Mesendoderm (in vitro differentiated cells): ENCODE results near the gene ADARB2.
"Not testable (repeated sequence)": the region's sequence is repeated elsewhere in the genome, so short reads cannot be mapped to it uniquely, and the experiment has no call there.

Experiments
- DNase-seq: peaks from one replicate; pipeline ENCODE4 v3.0.0; 2013
- H2AK5ac ChIP-seq: 2 replicates; pipeline ENCODE4 v1.6.1; 2013; ENCODE audit warnings: low read length, inconsistent platforms
- H2BK120ac ChIP-seq: 2 replicates; pipeline ENCODE4 v1.6.1; 2013; ENCODE audit warnings: low read depth, mild to moderate bottlenecking, low read length, moderate library complexity, mixed read lengths
- H2BK15ac ChIP-seq: replicated peaks from 2 replicates; pipeline ENCODE4 v1.6.1; 2013; ENCODE audit warnings: low read depth, mild to moderate bottlenecking, moderate library complexity
- H2BK5ac ChIP-seq: 2 replicates; pipeline ENCODE4 v1.6.1; 2013; ENCODE audit warnings: low read length, inconsistent platforms
- H3K18ac ChIP-seq: 2 replicates; pipeline ENCODE4 v1.6.1; 2013; ENCODE audit warnings: mild to moderate bottlenecking, low read length, mixed read lengths
- H3K23ac ChIP-seq: one replicate; pipeline ENCODE4 v1.6.1; 2013; ENCODE audit warnings: low read length
- H3K27ac ChIP-seq: 2 replicates; pipeline ENCODE4 v1.5.1; 2013; ENCODE audit warnings: low read depth, mild to moderate bottlenecking, inconsistent platforms, low read length, moderate library complexity
- H3K27me3 ChIP-seq: 2 replicates; pipeline ENCODE4 v1.6.1; 2013; ENCODE audit warnings: low read length, control low read depth, mild to moderate bottlenecking, inconsistent platforms; ENCODE audit not compliant: insufficient read depth, poor library complexity
- H3K36me3 ChIP-seq: 2 replicates; pipeline ENCODE4 v1.6.1; 2013; ENCODE audit warnings: low read length, inconsistent platforms; ENCODE audit not compliant: control insufficient read depth, insufficient read depth
- H3K4ac ChIP-seq: one replicate; pipeline ENCODE4 v1.6.1; 2013; ENCODE audit warnings: low read depth, mild to moderate bottlenecking, low read length, moderate library complexity
- H3K4me1 ChIP-seq: 2 replicates; pipeline ENCODE4 v1.6.1; 2013; ENCODE audit warnings: low read depth, low read length, inconsistent platforms; ENCODE audit not compliant: control insufficient read depth
- H3K4me2 ChIP-seq: 2 replicates; pipeline ENCODE4 v1.6.1; 2013; ENCODE audit warnings: low read length
- H3K4me3 ChIP-seq: 2 replicates; pipeline ENCODE4 v1.5.1; 2013; ENCODE audit warnings: mild to moderate bottlenecking, low read length
- H3K56ac ChIP-seq: one replicate; pipeline ENCODE4 v1.6.1; 2013; ENCODE audit warnings: low read length
- H3K79me1 ChIP-seq: 2 replicates; pipeline ENCODE4 v1.6.1; 2013; ENCODE audit warnings: low read length, inconsistent platforms
- H3K79me2 ChIP-seq: 2 replicates; pipeline ENCODE4 v1.6.1; 2013; ENCODE audit warnings: mild to moderate bottlenecking, low read length; ENCODE audit not compliant: control insufficient read depth, insufficient read depth
- H3K9ac ChIP-seq: 2 replicates; pipeline ENCODE4 v1.6.1; 2013; ENCODE audit warnings: low read length, inconsistent platforms
- H4K5ac ChIP-seq: one replicate; pipeline ENCODE4 v1.6.1; 2013; ENCODE audit warnings: low read length
- H4K8ac ChIP-seq: one replicate; pipeline ENCODE4 v1.6.1; 2013; ENCODE audit warnings: low read depth, mild to moderate bottlenecking, control low read depth, low read length, moderate library complexity
- WGBS: extraction: QIAGEN DNeasy Blood & Tissue Kit; methylation state at CpG from one replicate; pipeline ENCODE4 v1.1.7; 2013; ENCODE audit warnings: low lambda C conversion rate, missing lambda C conversion rate; ENCODE audit not compliant: insufficient coverage; ENCODE audit errors: extremely low coverage; 5-methylcytosine and 5-hydroxymethylcytosine counted together

Gene ADARB2

DNA sequence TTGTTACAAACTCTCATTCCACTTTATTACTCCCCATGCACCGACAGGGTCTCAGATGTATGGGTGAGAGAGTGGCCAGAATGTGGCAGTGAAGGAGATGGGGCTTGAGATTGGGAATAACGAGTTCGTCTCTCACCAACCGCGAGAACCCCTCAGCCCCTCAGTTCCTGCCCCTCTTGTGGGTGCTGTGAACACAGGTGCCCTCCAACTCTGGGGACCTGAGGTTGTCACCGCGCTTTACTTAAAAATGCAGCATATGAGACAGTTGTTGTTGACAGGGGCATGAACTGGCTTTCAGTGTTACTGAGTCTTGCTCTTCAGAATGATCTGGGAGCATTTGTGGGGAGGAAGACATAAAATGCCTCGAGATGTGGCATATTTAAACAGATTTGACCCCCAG, 391.1 kb downstream of the ADARB2 start:
- Histone ChIP-seq H3K18ac (no peak overlapping the region), H3K79me2 (no peaks in the 10 kb centered on the region), H3K4me2 (no peak overlapping the region), H3K4me1 (peaks cover 5% of the 10 kb centered on the region), H3K56ac (no peak overlapping the region), H2BK15ac (no peak overlapping the region), H2BK5ac (no peak overlapping the region), H4K5ac (no peak overlapping the region), H3K27ac (no peak overlapping the region), H3K4me3 (no peak overlapping the region), H2AK5ac (no peak overlapping the region), H3K36me3 (no peaks in the 10 kb centered on the region), H3K9ac (no peak overlapping the region), H3K23ac (no peak overlapping the region), H2BK120ac (no peak overlapping the region), H3K4ac (no peak overlapping the region), H3K79me1 (no peaks in the 10 kb centered on the region), H4K8ac (no peak overlapping the region), H3K27me3 (no peaks in the 10 kb centered on the region)
- DNase-seq, result no peak
- WGBS, result no CpG with 5 or more reads among the region's 8 CpGs

DNA sequence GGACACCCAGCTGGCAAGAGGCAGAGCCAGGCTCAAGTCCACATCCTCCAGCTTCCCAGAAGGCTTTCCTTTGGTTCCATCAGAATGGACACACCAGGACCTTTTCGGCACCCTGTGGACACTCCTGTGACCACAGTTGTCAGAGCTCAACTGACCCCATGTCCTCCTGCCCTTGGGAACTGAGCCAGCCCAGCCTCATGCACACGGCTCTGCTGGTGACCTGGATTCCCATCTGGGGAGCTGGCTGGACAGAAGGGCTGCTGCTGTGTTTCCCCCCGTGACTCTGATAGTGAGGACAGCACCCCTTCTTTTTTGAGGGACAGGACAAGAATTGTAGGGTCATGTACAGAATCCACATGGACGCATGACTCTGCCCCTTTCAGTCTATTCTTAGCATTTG, 392.0 kb downstream of the ADARB2 start:
- Histone ChIP-seq H4K8ac (no peak overlapping the region), H3K56ac (no peak overlapping the region), H3K18ac (no peak overlapping the region), H3K9ac (no peak overlapping the region), H4K5ac (no peak overlapping the region), H2AK5ac (no peak overlapping the region), H3K27ac (no peak overlapping the region), H3K27me3 (no peaks in the 10 kb centered on the region), H3K23ac (no peak overlapping the region), H3K4me1 (peaks cover 5% of the 10 kb centered on the region), H2BK5ac (no peak overlapping the region), H2BK120ac (no peak overlapping the region), H3K79me1 (no peaks in the 10 kb centered on the region), H3K4ac (no peak overlapping the region), H3K36me3 (no peaks in the 10 kb centered on the region), H3K4me2 (no peak overlapping the region), H3K79me2 (no peaks in the 10 kb centered on the region), H3K4me3 (no peak overlapping the region), H2BK15ac (no peak overlapping the region)
- no CpG with 5 or more reads among the region's 4 CpGs for WGBS
- no peak for DNase-seq

GRCh38 chr10:1344846-1345245, 392.5 kb downstream of the ADARB2 start:
- H3K56ac ChIP-seq, result no peak overlapping the region
- no peaks in the 10 kb centered on the region for H3K79me2 ChIP-seq
- H3K79me1 ChIP-seq, result no peaks in the 10 kb centered on the region
- no peak overlapping the region for H3K23ac ChIP-seq
- no CpG with 5 or more reads among the region's 17 CpGs for WGBS
- no peak overlapping the region for H4K8ac ChIP-seq
- H2BK120ac ChIP-seq, result no peak overlapping the region
- DNase-seq, result no peak
- H3K4me1 ChIP-seq, result peaks cover 5% of the 10 kb centered on the region
- H2AK5ac ChIP-seq, result no peak overlapping the region
- H3K18ac ChIP-seq, result no peak overlapping the region
- no peak overlapping the region for H3K9ac ChIP-seq
- no peak overlapping the region for H4K5ac ChIP-seq
- no peak overlapping the region for H2BK5ac ChIP-seq
- no peak overlapping the region for H3K4me3 ChIP-seq
- H3K4me2 ChIP-seq, result no peak overlapping the region
- H2BK15ac ChIP-seq, result no peak overlapping the region
- no peak overlapping the region for H3K4ac ChIP-seq
- no peaks in the 10 kb centered on the region for H3K36me3 ChIP-seq
- no peaks in the 10 kb centered on the region for H3K27me3 ChIP-seq
- no peak overlapping the region for H3K27ac ChIP-seq

DNA sequence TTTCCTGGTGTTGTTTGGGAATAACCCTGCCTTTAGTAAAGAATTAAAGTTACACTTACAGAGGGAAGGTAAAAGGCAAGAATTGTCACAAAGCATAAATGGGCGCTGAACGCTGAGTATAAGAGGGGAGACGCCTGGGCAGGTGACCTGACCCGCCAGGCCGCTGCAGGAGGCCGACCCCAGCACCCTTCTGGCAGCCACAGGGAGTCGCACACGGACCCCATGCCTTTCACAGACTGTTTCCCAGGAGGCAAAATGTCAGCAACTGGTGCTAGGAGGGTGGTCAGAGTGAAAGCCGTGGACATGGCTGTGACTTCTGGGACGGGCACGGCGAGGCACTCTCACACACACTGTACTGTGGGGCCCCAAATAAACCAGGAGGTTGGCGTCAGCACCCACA, 392.9 kb downstream of the ADARB2 start:
- Histone ChIP-seq H3K27ac (no peak overlapping the region), H3K79me2 (no peaks in the 10 kb centered on the region), H4K8ac (no peak overlapping the region), H3K4me2 (no peak overlapping the region), H3K4ac (no peak overlapping the region), H2BK5ac (no peak overlapping the region), H3K4me3 (no peak overlapping the region), H2BK15ac (no peak overlapping the region), H3K9ac (no peak overlapping the region), H3K23ac (no peak overlapping the region), H3K79me1 (no peaks in the 10 kb centered on the region), H3K56ac (no peak overlapping the region), H3K18ac (no peak overlapping the region), H2AK5ac (no peak overlapping the region), H3K36me3 (no peaks in the 10 kb centered on the region), H4K5ac (no peak overlapping the region), H3K4me1 (peaks cover 5% of the 10 kb centered on the region), H2BK120ac (no peak overlapping the region), H3K27me3 (no peaks in the 10 kb centered on the region)
- WGBS, result no CpG with 5 or more reads among the region's 13 CpGs
- DNase-seq, result no peak

DNA sequence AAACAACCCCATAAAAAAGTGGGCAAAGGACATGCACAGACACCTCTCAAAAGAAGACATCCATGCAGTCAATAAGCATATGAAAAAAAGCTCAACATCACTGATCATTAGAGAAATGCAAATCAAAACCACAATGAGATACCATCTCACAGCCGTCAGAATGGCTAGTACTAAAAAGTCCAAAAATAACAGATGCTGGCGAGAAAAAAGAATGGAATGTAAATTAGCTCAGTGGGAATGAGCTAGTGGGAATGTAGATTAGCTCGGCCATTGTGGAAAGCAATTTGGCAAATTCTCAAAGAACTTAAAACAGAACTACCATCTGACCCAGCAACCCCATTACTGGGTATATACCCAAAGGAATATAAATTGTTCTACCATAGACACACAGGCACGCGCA, 394.1 kb downstream of the ADARB2 start:
- Histone ChIP-seq H3K27me3 (no peaks in the 10 kb centered on the region), H3K56ac (no peak overlapping the region), H3K23ac (no peak overlapping the region), H3K36me3 (no peaks in the 10 kb centered on the region), H2BK15ac (no peak overlapping the region), H3K18ac (no peak overlapping the region), H4K8ac (no peak overlapping the region), H2BK5ac (no peak overlapping the region), H3K79me2 (no peaks in the 10 kb centered on the region), H2AK5ac (no peak overlapping the region), H3K4ac (no peak overlapping the region), H2BK120ac (no peak overlapping the region), H3K4me2 (no peak overlapping the region), H3K27ac (no peak overlapping the region), H3K4me1 (no peaks in the 10 kb centered on the region), H3K9ac (no peak overlapping the region), H3K4me3 (no peak overlapping the region), H3K79me1 (no peaks in the 10 kb centered on the region), H4K5ac (no peak overlapping the region)
- no peak for DNase-seq
- no CpG with 5 or more reads among the region's 5 CpGs for WGBS

GRCh38 chr10:1341052-1341451, 396.3 kb downstream of the ADARB2 start:
- no CpG with 5 or more reads among the region's 14 CpGs for WGBS

More at GRCh38 chr10:1341052-1341451, 396.3 kb downstream of the ADARB2 start:
- not testable (repeated sequence) for H3K18ac ChIP-seq, H3K4me2 ChIP-seq, H3K27me3 ChIP-seq, H3K23ac ChIP-seq, H2AK5ac ChIP-seq, H3K56ac ChIP-seq, H3K79me1 ChIP-seq, H3K9ac ChIP-seq, H4K8ac ChIP-seq, H3K4me3 ChIP-seq, H3K27ac ChIP-seq, DNase-seq, H3K79me2 ChIP-seq, H3K4me1 ChIP-seq, H2BK5ac ChIP-seq, H4K5ac ChIP-seq, H3K36me3 ChIP-seq, H3K4ac ChIP-seq, H2BK120ac ChIP-seq, H2BK15ac ChIP-seq
